GM19043 (cell line): ENCODE measurements around the gene APBB1IP.
"Not testable (repeated sequence)": the region's sequence is repeated elsewhere in the genome, so short reads cannot be mapped to it uniquely, and the experiment has no call there.

Experiments used
- ATAC-seq: cut with Tn5 transposase; IDR thresholded peaks from one replicate; pipeline ENCODE4 v1.9.1; 2021; ENCODE audit warnings: low read depth; ENCODE audit not compliant: unreplicated experiment

APBB1IP gene

DNA sequence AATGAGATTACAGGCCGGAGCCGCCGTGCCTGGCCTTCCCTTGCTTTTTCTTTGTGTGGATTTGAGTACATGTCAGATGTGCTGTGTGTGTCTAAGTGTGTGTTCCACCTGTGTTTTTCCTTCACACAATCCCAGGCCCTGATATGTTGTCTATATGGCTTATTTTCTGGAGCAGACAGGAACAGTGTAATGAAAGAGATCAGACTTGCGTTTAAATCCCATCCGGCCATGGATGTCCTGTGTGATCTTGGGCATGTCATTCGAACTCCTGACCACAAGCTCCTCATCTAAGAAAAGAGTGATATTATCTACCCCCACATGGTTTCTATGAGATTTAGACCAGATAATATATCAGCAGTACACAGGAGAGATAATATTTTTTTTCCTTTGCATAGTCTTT is 37.2 kb downstream of the APBB1IP start:
- ATAC-seq, result no peak

DNA sequence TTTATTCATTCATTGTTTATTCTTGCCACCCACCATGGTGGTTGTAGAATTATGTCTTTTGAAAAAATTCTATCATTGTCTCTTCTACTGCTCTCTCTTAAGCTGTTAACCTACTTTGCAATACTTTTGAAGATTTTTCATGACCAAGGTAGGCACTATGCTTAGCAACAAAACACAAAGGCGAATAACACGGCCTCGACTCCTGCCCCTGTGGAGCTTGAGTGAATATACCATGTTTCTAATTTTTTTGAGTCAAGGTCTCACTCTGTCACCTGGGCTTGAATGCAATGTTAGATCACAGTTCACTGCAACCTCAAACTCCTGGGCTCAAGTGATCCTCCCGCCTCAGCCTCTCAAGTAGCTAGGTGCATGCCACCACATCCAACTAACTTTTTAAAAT is 39.4 kb downstream of the APBB1IP start:
- no peak for ATAC-seq

DNA sequence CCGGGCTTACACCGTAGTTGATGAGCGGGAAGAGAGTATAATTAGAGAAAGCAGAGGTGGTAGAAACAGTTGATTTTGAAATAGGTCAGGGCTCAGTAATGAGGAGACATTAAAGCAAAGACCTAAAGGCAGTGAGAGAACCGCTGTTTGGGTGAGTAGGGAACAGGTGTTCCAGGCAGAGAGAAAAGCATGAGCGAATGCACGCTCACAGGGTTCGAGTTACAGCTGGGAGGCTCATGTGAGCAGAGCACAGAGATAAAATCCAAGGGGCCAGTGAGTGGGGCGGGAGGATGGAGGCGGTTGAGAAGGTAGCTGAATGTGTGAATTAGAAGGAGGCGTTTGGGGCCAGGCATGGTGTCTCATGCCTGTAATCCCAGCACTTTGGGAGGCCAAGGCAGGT is 39.9 kb downstream of the APBB1IP start:
- ATAC-seq, result no peak

DNA sequence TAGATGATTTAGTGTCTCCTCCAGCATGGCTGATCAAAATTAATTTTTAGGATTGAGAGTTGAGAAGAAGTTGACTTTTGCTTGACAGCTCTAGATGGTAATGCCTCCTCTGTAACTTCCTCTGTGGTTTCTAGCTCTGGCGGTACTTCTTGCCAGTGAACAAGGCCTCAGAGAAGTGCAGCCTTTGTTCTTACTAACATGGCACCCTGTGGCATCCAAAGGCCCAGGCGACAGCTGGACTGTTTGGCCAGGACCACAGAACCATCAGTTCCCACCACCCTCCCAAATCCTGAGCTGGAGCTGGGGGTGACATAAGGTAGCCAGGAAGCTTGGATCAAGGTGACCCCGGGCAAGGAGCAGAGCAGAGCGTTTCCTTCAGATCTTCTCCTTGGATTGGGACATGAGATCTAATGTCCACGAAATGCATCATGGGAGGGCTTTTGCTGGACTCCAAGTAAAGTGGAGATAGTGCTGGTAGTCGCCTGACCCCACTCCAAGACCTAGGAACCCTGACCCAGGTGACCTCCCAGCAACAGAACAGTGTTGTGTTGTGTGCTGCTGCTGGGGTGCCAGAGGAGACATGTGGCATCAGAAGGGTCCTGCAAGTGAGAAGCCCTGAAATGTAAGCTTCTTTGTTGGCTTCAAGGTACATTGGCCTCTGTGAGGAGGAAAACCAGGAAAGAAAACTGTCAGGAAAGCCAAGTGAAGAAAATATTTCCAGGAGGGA is 41.8 kb downstream of the APBB1IP start:
- peak; percentile 32 for ATAC-seq

DNA sequence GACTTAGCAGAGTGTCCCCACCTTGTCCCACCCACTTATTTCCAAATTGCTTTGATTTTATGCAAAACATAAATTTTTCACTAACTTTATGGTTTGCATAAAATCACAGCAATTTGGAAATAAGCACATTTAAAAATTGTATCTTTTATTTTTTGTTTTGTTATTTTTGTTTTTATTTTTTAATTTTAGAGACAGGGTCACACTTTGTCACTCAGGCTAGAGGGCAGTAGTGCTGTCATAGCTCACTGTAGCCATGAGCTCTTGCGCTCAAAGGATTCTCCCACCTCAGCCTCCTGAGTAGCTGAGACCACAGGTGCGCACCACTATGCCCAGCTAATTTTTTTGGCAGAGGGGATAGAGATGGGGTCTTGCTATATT is 43.2 kb downstream of the APBB1IP start:
- ATAC-seq, result no peak

DNA sequence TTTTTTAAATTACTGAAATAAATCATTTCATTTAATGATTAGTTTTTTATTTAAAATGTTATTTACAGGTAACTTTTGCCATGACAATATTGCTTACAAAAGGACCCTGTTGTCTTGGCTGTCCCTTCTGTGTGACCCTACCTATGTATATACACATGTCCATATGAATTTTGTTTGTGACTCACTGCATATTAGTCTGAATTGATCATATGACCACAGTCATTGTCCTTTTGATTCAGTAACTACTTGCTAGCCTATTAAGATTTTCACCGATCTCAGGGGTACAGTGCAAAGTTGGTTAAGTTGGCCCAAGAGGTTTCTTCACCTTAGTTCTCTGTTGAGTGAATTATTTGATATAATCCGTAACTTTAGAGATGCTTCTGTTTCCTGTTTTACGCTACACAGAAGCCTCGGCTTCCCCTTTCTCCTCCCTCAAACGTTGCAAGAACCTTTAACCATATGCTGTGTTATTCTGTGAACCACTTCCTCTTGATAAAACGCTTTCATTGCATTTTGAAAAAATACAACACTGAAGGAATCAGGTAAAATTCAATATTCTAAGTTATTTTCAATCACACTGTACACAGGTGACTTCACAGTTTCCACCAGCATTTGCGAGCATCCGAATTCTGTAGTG is 43.9 kb downstream of the APBB1IP start:
- ATAC-seq, result peak; percentile 45

DNA sequence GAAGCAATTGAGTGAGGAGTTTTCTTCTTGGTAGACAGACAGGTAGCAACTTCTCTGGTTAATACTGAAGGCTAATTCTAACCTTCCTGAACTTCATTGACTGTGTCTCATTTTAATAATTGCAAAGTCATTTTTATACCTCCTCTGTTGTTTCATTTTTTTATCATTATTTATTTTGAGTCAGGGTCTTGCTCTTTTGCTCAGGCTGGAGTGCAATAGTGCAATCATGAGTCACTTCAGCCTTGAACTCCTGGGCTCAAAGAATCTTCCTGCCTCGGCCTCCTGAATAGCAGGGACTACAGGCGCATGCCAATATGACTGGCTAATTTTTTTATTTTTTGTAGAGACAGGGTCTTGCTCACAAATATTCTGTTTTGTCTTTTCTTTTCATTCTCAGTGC is 45.4 kb downstream of the APBB1IP start:
- ATAC-seq, result no peak

DNA sequence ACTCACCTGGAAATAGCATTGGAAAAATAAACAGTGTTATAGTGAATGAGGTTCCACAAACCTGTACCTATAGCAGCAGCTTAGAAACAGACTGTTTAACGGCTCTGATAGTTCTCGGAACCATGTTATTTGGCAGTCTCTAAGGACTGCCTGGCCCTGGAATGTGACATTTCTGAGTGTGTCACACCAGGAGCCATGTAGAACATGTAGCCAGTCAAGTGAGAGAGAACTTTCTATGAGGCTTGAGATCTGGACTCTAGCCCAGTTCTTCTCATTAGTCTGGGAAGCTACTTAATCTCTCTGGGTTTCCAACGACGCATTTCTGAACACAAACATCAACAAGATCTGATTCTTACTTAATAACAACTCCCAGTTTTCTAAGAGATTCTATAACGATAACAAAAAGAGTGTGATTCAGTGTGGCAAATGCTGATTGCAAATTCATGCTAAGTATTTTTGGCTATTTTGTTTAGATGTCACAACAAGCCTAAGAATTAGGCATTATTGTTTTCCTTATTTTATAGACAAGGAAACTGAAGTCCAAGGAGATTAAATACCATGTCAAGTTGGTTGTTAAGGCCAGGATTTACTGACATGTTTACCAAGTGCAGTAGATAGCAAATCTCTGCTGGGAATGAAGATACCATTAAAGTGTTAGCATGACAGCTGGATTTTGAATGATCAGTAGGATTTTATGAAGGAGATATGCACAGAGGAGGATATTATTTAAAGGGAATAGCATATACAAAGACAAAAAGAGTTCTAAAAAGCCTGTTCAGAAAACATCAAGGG is 47.2 kb downstream of the APBB1IP start:
- ATAC-seq, result no peak

DNA sequence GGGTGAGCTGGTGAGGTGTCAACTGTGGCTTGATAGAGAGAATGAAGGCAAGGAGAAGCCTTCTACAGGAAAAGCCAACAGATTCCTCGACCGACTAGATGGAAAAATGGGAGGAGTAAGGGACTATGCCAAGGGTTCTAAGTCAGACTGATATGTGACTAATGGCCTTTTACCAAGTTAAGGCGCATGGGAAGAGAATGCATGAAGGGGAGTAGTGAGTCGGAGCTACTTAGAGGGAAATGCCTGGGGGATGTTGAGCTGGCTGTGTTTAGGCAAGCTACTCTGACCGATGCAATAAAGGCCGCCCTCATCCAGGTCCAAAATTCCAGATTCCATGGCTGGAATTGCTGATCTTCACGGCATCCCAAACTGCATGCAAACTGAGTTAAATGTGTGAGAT is 48.2 kb downstream of the APBB1IP start:
- no peak for ATAC-seq

- peak; percentile 82 for ATAC-seq
Measured at GRCh38 chr10:26486990-26487850, 49.1 kb downstream of the APBB1IP start.

- ATAC-seq, result no peak
Measured at GRCh38 chr10:26488344-26488743, 50.2 kb downstream of the APBB1IP start.

DNA sequence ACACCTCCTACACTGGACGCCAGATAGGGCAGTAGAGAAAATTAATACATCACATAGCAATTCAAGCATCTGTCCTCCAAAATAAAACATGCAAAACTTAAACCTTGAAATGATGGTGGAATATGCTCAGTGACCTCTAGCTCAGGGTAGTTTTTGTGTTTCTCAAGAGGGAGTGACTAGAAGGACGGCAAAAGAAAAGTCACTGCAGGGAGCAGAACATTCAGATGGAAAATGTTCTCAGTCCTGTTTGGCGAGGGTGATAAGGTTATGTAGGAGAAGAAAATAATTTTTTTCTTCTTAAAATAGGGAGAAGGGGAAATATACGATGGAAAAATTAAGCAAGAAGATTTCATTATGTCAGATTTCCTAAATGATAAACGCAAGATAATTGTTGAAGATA is 50.9 kb downstream of the APBB1IP start:
- no peak for ATAC-seq

GRCh38 chr10:26490367-26490766 is 52.2 kb downstream of the APBB1IP start:
- ATAC-seq, result not testable (repeated sequence)

GRCh38 chr10:26491276-26491675 is 53.1 kb downstream of the APBB1IP start:
- no peak for ATAC-seq

GRCh38 chr10:26491934-26492333 is 53.8 kb downstream of the APBB1IP start:
- ATAC-seq, result no peak

DNA sequence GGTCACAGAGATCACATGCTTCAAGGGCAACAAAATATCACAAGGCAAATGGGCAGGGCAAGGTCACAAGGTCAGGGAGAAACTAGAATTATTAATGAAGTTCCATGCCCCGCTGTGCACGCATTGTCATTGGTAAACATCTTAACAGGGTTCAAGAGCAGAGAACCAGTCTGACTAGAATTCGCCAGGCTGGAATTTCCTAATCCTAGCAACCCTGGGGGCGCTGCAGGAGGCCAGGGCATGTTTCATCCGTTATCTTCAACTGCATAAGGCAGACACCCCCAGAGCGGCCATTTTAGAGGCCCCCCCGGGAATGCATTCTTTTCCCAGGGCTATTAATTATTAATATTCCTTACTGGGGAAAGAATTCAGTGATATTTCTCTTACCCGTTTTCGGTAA is 54.6 kb downstream of the APBB1IP start:
- not testable (repeated sequence) for ATAC-seq

- ATAC-seq, result no peak
Measured at GRCh38 chr10:26494018-26494417, 55.9 kb downstream of the APBB1IP start.

- no peak for ATAC-seq
Measured at GRCh38 chr10:26499426-26499825, 61.3 kb downstream of the APBB1IP start.

- no peak for ATAC-seq
Measured at GRCh38 chr10:26502986-26503385, 64.8 kb downstream of the APBB1IP start.

DNA sequence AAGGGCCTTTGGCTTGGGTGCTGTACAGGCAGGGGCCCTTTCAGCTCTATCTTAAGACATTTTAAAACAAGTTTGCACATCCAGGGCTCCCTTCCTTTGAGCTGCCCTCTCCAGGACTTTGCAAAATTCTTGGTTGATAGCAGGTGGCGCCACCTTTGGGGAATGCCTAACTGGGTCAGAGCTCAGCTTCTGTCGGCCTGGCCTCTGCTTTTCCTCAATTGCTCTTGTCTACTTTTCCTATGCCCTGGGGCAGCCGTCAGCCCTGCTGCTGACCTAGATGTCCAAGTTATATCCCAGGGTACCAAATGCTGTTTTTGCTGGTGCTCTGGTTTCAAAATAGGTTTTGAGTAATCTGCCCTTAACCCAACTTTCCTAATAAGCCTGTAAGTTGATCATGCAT is 65.8 kb downstream of the APBB1IP start:
- no peak for ATAC-seq

DNA sequence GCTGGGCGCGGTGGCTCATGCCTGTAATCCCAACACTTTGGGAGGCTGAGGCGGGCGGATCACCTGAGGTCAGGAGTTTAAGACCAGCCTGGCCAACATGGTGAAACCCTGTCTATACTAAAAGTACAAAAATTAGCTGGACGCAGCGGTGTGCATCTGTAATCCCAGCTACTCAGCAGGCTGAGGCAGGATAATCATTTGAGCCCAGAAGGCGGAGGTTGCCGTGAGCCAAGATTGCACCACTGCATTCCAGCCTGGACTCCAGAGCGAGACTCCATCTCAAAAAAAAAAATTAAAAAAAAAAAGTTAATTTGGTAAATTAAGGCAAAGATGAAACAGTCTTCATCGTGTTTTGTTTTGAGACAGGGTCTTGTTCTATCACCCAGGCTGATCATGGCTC is 66.3 kb downstream of the APBB1IP start:
- ATAC-seq, result not testable (repeated sequence)
